ENCODE measurements around the gene TINAGL1. TPM values are rescaled to one million over a fixed set of nuclear protein-coding genes. Genes with fewer than 3 reads are reported as not detected.
A peak's percentile ranks its signal among the peaks of the same experiment; 100 is the strongest.

TINAGL1 gene
- total RNA-seq, 2 experiments from 2014 or later, result not detected

DNA sequence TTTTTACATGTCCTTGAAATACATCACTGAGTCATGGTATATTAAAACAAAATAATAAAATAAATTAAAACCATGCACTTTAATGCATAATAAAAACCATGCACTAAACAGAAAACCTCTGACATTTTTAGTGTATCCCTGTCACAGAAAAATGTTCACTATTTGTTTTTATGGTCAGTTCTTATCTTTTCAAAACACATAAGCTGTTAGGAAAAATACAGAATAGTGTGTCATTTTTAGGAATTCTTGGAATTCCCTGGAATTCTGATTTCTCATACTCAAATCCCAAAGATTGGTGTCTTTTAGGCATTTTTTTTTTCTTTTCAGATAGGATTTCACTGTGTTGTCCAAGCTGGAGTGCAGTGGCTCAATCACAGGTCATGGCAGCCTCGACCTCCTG, 25.1 kb upstream of the TINAGL1 start:
- DNase-seq, result no peak
- Mint-ChIP-seq H3K27me3 (peaks cover 25% of the 10 kb centered on the region), H3K9me3 (no peaks in the 10 kb centered on the region), H3K4me1 (peaks cover 12% of the 10 kb centered on the region), H3K27ac (no peak overlapping the region), H3K36me3 (ENCODE audit: low read depth) (no peaks in the 10 kb centered on the region), H3K4me3 (no peak overlapping the region)
- ChIA-PET CTCF (no interaction called here), POLR2A (no interaction called here)

DNA sequence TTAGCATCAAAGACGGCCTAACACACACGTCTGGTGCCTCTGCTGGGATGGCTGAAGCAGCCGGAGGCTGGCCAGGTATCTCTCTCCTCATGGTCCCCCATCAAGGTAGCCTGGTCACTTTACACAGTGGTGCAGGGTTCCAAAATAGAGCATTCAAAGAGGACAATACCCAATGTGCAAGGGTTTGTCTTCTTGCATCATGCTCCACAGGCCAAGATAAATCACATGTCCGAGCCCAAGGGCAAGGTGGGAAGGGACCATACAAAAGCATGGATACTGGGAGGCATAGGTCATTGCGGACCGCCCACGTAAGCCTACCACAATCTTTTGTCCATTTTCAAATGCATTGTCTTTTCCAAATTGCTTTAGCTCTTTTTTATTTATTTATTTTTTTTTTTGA, 23.8 kb upstream of the TINAGL1 start:
- Mint-ChIP-seq H3K4me1 (peaks cover 12% of the 10 kb centered on the region), H3K4me3 (no peak overlapping the region)

DNA sequence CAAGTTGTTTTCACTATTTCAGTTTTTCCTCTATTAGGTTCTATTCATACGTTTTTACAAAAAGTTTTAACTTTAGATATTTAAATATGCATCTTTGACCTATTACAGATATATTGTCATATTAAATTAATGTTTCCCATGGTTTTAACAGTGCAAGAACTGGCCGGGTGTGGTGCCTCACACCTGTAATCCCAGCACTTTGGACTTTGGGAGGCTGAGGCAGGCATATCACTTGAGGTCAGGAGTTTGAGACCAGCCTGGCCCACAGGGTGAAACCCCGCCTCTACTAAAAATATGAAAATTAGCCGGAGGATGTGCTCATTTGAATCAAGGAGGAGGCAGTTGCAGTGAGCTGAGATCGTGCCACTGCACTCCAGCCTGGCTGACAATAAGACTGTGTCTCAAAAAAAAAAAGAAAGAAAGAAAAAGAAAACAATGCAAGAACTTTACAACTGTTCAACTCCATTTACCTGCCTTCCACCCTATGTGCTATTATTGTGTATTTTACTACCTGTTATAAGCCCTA, 19.8 kb upstream of the TINAGL1 start:
- H3K27ac Mint-ChIP-seq, result no peak overlapping the region
- ChIA-PET CTCF (no interaction called here), POLR2A (no interaction called here)
- no peak overlapping the region for H3K4me3 Mint-ChIP-seq
- no peaks in the 10 kb centered on the region for H3K4me1 Mint-ChIP-seq
- H3K27me3 Mint-ChIP-seq, result peaks cover 27% of the 10 kb centered on the region
- no peaks in the 10 kb centered on the region for H3K36me3 Mint-ChIP-seq (ENCODE audit: low read depth)
- no peak for DNase-seq
- no peaks in the 10 kb centered on the region for H3K9me3 Mint-ChIP-seq

More for the DNA sequence above, 23.8 kb upstream of the TINAGL1 start:
- Mint-ChIP-seq H3K36me3 (ENCODE audit: low read depth) (no peaks in the 10 kb centered on the region), H3K27me3 (peaks cover 28% of the 10 kb centered on the region), H3K9me3 (no peaks in the 10 kb centered on the region), H3K27ac (no peak overlapping the region)
- POLR2A ChIA-PET, result no interaction called here
- CTCF ChIA-PET, result no interaction called here
- no peak for DNase-seq

DNA sequence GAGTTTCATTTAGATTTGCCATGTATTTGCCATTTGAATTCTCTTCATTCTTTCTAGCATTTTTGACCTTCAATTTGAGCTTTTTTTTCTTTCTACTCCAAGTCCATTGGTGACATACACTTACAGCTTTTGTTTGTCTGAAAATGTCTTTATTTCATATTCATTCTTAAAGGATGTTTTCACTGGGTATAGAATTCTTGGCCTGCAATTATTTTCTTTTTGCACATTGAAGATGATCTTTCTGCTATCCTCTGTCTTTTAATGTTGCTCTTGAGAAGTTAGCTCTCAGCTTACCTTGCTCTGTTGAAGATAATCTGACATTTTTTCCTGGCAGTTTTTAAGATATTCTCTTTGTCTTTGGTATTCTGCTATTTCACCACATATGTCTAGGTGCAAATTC, 16.6 kb upstream of the TINAGL1 start:
- H3K4me3 Mint-ChIP-seq, result no peak overlapping the region
- H3K4me1 Mint-ChIP-seq, result no peaks in the 10 kb centered on the region
- no peak overlapping the region for H3K27ac Mint-ChIP-seq
- no peak for DNase-seq
- peaks cover 21% of the 10 kb centered on the region for H3K27me3 Mint-ChIP-seq
- H3K36me3 Mint-ChIP-seq (ENCODE audit: low read depth), result no peaks in the 10 kb centered on the region
- ChIA-PET POLR2A (no interaction called here), CTCF (no interaction called here)
- H3K9me3 Mint-ChIP-seq, result no peaks in the 10 kb centered on the region

DNA sequence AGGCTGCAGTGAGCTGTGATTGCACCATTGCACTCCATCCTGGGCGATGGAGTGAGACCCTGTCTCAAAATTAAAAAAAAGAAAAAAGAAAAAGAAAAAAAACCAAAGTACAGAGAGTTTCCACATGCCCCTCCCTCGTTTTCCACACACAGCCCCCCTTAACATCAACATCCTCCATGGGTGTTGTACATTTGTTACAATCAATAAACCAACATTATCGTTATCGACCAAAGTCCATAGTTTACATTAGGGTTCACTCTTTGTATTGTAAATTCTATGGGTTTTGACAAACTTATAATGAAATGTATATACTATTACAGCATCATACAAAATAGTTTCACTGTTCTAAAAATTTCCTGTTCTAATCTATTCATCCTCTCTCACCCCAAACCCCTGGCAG, 15.9 kb upstream of the TINAGL1 start:
- Mint-ChIP-seq H3K27me3 (peaks cover 17% of the 10 kb centered on the region), H3K27ac (no peak overlapping the region), H3K4me3 (no peak overlapping the region), H3K4me1 (no peaks in the 10 kb centered on the region), H3K36me3 (ENCODE audit: low read depth) (no peaks in the 10 kb centered on the region), H3K9me3 (no peaks in the 10 kb centered on the region)
- ChIA-PET POLR2A (no interaction called here), CTCF (no interaction called here)
- DNase-seq, result no peak

DNA sequence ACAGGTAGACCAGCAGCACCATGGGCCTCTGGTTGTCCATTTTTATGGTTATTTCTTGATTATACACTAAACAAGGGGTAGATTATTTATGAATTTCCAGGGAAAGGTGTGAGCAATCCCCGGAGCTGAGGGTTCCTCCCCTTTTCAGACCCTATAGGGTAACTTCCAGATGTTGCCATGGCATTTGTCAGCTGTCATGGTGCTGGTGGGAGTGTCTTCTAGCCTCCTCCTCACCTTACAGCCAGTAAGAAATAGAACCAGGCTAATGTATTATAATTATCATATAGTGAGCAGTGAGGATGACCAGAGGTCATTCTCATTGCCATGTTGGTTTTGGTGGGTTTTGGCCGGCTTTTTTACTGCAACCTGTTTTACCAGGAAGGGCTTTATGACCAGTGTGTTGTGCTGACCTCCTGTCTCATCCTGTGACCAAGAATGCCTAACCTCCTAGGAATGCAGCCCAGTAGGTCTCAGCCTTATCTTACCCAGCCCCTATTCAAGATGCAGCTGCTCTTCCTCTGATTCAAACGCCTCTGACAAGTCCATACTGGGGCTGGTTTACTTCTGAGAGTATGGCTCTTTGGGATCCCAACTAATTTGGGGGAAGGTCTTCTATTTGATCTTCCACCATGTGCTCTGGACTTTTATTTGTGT, 13.5 kb upstream of the TINAGL1 start:
- H3K9me3 Mint-ChIP-seq, result no peaks in the 10 kb centered on the region
- ChIA-PET POLR2A (no interaction called here), CTCF (interaction anchor here (0.8 to 1.2 kb wide), 4 partner anchors 8 to 55 kb away, joined by 3 to 6 read pairs (median 3); no protein-coding TSS in a partner anchor)
- H3K4me1 Mint-ChIP-seq, result no peaks in the 10 kb centered on the region
- H3K4me3 Mint-ChIP-seq, result no peak overlapping the region
- H3K27me3 Mint-ChIP-seq, result peaks cover 13% of the 10 kb centered on the region
- H3K36me3 Mint-ChIP-seq (ENCODE audit: low read depth), result no peaks in the 10 kb centered on the region
- DNase-seq, result no peak
- no peak overlapping the region for H3K27ac Mint-ChIP-seq

DNA sequence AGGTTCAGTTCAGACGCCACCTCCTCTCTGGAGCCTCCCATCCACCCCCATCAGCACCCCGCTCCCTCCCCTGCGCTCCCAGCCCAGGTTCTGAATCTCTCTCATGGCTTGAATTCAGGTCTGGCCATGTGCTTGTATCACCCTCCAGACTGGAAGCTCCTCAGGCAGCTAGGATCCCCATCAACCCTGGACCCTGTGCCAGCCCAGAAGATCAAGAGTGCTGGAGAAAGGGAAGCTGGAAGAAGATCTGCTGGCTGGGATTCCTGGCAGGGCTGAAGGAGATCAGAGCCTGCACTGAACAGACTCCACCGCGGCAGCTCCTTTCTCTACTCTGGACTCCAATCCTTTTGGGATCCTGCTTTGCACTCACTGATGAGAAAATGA, 11.7 kb upstream of the TINAGL1 start:
- no peak overlapping the region for H3K27ac Mint-ChIP-seq
- no peaks in the 10 kb centered on the region for H3K36me3 Mint-ChIP-seq (ENCODE audit: low read depth)
- POLR2A ChIA-PET, result interaction anchor here (0.6 kb wide), 1 partner anchor 351 kb away, joined by 3 read pairs; no protein-coding TSS in a partner anchor
- no peaks in the 10 kb centered on the region for H3K4me1 Mint-ChIP-seq
- CTCF ChIA-PET, result interaction anchor here (1.2 kb wide), 1 partner anchor 58 kb away, joined by 4 read pairs; no protein-coding TSS in a partner anchor
- no peak overlapping the region for H3K4me3 Mint-ChIP-seq
- peaks cover 10% of the 10 kb centered on the region for H3K27me3 Mint-ChIP-seq
- DNase-seq, result no peak
- H3K9me3 Mint-ChIP-seq, result no peaks in the 10 kb centered on the region

DNA sequence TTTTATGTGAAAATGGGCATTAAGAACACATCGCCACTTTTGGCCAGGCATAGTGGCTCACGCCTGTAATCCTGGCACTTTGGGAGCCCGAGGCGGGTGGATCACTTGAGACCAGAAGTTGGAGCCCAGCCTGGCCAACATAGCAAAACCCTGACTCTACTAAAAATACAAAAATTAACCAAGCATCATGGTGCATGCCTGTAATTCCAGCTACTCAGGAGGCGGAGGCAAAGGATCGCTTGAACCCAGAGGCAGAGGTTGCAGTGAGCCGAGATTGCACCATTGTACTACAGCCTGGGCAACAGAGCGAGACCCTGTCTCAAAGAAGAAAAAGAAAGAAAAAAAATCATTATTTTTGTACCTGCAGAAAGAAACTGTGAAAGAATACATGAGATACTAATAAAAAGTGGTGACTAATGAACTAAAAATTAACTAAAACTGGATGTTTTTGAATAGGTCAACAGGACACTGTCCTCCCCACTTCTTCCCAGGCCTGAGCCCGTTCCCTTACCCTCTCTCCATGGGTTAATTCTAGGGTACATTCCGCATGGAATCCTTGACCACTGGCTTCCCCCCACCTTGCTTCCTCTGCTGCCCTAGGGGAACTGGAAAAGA, 8.3 kb upstream of the TINAGL1 start:
- Mint-ChIP-seq H3K27me3 (peaks cover 6% of the 10 kb centered on the region), H3K9me3 (no peaks in the 10 kb centered on the region), H3K27ac (no peak overlapping the region), H3K4me1 (no peaks in the 10 kb centered on the region), H3K36me3 (ENCODE audit: low read depth) (no peaks in the 10 kb centered on the region), H3K4me3 (no peak overlapping the region)
- peak; percentile 2 for DNase-seq
- ChIA-PET POLR2A (no interaction called here), CTCF (no interaction called here)

DNA sequence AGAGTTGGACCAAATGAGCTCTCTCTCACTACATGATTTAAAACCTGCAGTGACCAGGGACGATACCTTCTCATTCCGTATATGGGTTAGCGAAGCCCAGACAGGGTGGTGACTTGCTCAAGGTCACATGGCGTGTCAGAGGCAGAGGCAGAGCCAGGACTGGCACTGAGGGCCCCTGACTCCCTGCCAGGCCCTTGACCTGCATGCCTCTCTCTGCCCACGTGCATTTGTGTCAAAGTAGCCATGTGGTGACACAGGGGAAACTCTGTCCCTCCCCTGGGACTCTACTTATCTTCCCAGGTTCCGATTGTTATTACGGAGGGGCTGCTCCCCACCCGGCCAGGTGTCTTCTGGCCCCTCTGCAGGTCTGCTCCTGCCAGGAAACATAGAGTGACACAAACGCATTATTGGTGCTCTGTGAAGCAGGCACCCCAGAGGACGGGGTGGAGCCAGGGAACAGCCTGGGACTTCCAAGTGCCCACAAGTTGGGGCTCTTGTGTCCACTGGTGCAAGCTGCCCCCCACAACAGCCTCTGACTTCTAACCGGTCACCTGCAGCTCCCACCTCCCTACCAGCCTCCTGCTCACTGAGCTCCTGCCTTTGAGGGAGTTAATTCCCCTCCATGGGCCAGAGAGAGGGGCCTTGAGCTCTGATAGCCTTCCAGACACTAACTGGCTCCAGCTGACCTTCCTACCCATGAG, 7.3 kb upstream of the TINAGL1 start:
- ChIA-PET CTCF (no interaction called here), POLR2A (no interaction called here)
- Mint-ChIP-seq H3K9me3 (no peaks in the 10 kb centered on the region), H3K4me1 (no peaks in the 10 kb centered on the region), H3K27me3 (peaks cover 6% of the 10 kb centered on the region), H3K27ac (no peak overlapping the region), H3K4me3 (no peak overlapping the region), H3K36me3 (ENCODE audit: low read depth) (no peaks in the 10 kb centered on the region)
- DNase-seq, result peak; percentile 2

DNA sequence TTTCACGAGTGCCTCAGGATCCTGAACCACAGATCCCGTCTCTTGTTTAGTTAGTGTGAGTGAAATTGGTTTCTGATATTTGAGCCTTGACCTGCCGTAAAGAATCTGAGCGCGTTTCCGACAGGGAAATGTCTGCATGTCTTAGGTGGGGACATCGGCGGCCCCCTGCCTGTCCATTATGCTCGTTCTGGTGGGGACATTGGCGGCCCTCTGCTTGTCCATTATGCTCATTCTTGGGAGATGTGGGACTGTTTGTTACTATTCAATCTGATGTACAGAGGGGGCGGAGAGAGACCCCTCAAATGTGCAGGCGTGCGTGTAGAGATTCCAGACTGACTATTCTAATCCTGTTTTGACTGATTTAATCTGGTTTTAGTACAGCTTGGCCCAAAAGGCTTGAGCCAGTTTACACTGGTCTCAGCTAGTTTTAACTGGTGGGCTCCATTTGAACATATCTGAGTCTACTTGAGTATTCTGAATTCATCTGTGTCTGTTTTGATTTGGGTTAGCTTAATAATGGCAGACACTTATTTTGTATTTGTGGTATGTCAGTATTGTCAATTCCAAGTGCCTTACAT, 6.6 kb upstream of the TINAGL1 start:
- Mint-ChIP-seq H3K36me3 (ENCODE audit: low read depth) (no peaks in the 10 kb centered on the region), H3K4me1 (no peaks in the 10 kb centered on the region), H3K4me3 (no peak overlapping the region), H3K9me3 (no peaks in the 10 kb centered on the region), H3K27ac (no peak overlapping the region), H3K27me3 (peaks cover 6% of the 10 kb centered on the region)
- POLR2A ChIA-PET, result no interaction called here
- CTCF ChIA-PET, result no interaction called here
- DNase-seq, result peak; percentile 2

DNA sequence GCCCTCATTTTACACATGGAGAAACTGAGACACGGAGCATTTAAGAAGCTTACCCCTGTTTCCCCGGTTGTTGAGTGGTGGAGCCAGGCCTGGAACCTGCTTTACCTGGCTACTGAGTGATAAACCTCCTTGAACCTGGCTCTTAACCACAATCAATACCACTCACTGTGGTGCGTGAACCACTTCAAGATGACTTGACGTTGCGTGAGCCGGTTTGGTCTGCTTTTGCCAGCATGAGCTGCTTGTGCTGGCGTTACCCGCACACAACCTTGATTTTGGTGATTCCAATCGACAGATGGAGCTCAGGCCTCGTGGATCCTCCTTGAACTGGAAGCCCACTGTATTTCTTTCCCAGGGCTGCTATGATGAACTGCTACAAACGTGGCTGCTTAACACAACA, 6.1 kb upstream of the TINAGL1 start:
- Mint-ChIP-seq H3K4me3 (no peak overlapping the region), H3K4me1 (no peaks in the 10 kb centered on the region), H3K36me3 (ENCODE audit: low read depth) (no peaks in the 10 kb centered on the region), H3K27ac (no peak overlapping the region), H3K27me3 (peaks cover 6% of the 10 kb centered on the region), H3K9me3 (no peaks in the 10 kb centered on the region)
- peak; percentile 2 for DNase-seq
- ChIA-PET POLR2A (no interaction called here), CTCF (no interaction called here)

DNA sequence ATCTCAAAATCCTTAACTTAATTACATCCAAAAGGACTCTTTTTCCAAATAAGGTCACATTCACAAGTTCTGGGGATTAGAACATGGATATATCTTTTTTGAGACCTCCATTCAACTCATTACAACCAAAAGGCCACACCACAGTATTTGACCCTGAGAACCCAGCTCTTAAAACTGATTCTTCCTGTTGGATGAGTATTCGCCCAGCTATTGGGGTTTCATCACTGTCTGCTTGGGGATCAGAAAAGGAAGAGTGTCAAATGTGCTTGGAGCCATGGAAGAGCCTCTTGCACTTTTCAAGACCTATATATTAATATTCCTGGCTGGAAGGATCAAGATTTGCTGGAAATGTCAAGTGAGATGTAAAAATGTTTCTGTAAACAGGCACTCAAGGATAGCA, 5.4 kb upstream of the TINAGL1 start:
- ChIA-PET POLR2A (no interaction called here), CTCF (interaction anchor here (0.5 to 1.1 kb wide), 2 partner anchors 218 to 872 kb away, joined by 3 to 6 read pairs; no protein-coding TSS in a partner anchor)
- Mint-ChIP-seq H3K4me1 (no peaks in the 10 kb centered on the region), H3K9me3 (no peaks in the 10 kb centered on the region), H3K27ac (no peak overlapping the region), H3K36me3 (ENCODE audit: low read depth) (no peaks in the 10 kb centered on the region), H3K4me3 (no peak overlapping the region), H3K27me3 (peaks cover 6% of the 10 kb centered on the region)
- DNase-seq, result no peak

All from activated CD4-positive, alpha-beta T cell treated with anti-CD3 and anti-CD28 coated beads, Interleukin-2, amount 10 ng/mL, durations not matched to agents 7 days and 5 days (primary cell).